ENCODE results near the gene YEATS2.

DNA sequence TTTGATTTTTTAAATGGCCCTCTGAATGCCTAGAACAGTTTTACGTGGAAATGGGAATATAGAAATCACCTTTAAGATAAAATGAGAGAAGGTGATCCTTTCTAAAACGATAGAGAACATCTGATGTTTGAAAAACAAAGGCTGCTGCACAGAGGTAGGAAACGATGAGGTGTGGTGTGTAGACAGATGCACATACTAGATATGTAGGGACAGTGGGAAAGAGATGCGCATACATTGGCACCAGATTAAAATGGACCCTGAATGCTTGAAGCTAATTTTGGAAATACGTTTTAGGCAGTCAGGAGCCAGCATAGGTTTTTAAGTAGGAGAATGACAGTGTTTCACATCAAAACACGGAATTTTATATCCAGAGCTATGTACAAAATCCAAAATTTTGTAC is 98.8 kb downstream of the YEATS2 start:
- no peak for TF ChIP-seq POLR2A (IDR thresholded peaks at IDR 0.05; ENCODE audit: low read length)
- no peak for TF ChIP-seq GATA1 (IDR thresholded peaks at IDR 0.05; ENCODE audit: low read depth, low read length)
